Measurements from ENCODE around the gene HOXB3. TPM values are rescaled to one million over a fixed set of nuclear protein-coding genes. Genes with fewer than 3 reads are reported as not detected.

Gene HOXB3
- polyA plus RNA-seq, 1 donor (not counting 4 experiments of a cell fraction or from before 2014, with no cell fraction given), result 1.1 TPM

- DNase-seq (ENCODE audit: low read depth, low spot score) (no peak), FAIRE-seq (no peak)
- no peaks in the 10 kb centered on the region for H4K20me1 ChIP-seq (ENCODE audit: control insufficient read depth, extremely low read depth, insufficient read depth, low read length)
- no peak overlapping the region for H3K27ac ChIP-seq (ENCODE audit: control insufficient read depth, insufficient read depth, low read length)
- H3K79me2 ChIP-seq (ENCODE audit: control insufficient read depth, insufficient read depth, low read length), result no peaks in the 10 kb centered on the region
- TF ChIP-seq EZH2 (IDR thresholded peaks at IDR 0.05; ENCODE audit: low read length) (no peak), CTCF (optimal IDR thresholded peaks at IDR 0.05 in 1 of 3, IDR thresholded peaks at IDR 0.05 in 1 of 3, conservative IDR thresholded peaks at IDR 0.05 in 1 of 3; ENCODE audit: extremely low read depth in 1 of 3, insufficient read depth in 2 of 3, low read length in 3 of 3) (no peak)
- dilution Hi-C loops (cut with MboI; ENCODE audit: extremely low pct_ligation_motif_present, low sequenced_read_pairs), result no loop called here
- no peaks in the 10 kb centered on the region for H3K9me1 ChIP-seq (ENCODE audit: control insufficient read depth, extremely low read depth, insufficient read depth, low read length)
- no peaks in the 10 kb centered on the region for H3K9me3 ChIP-seq (ENCODE audit: control insufficient read depth, low read depth, low read length)
- H3K4me1 ChIP-seq (ENCODE audit: control insufficient read depth, extremely low read depth, insufficient read depth, low read length), result no peaks in the 10 kb centered on the region
- no peak overlapping the region for H3K4me3 ChIP-seq (ENCODE audit: control insufficient read depth in 2 of 3, extremely low read depth in 1 of 3, insufficient read depth in 2 of 3, low read depth in 1 of 3, low read length in 3 of 3)
- no peaks in the 10 kb centered on the region for H3K36me3 ChIP-seq (ENCODE audit: control insufficient read depth in 2 of 2, extremely low read depth in 1 of 2, insufficient read depth in 2 of 2, low read length in 2 of 2)
- H3K4me2 ChIP-seq (ENCODE audit: control insufficient read depth, extremely low read depth, insufficient read depth, low read depth, low read length), result no peak overlapping the region
- peaks cover 16% of the 10 kb centered on the region for H3K27me3 ChIP-seq (ENCODE audit: control insufficient read depth, extremely low read depth, insufficient read depth, low read length)
- no peak overlapping the region for H3K9ac ChIP-seq (ENCODE audit: control insufficient read depth, extremely low read depth, insufficient read depth, low read length)
- H2AFZ ChIP-seq (ENCODE audit: control insufficient read depth, low read length), result no peak overlapping the region
Measured at GRCh38 chr17:48520631-48521079, 69.4 kb downstream of the HOXB3 start.

GRCh38 chr17:48519427-48519826 lies 70.6 kb downstream of the HOXB3 start:
- TF ChIP-seq EZH2 (IDR thresholded peaks at IDR 0.05; ENCODE audit: low read length), result no peak
- Histone ChIP-seq H3K9me3 (ENCODE audit: control insufficient read depth, low read depth, low read length) (no peaks in the 10 kb centered on the region), H2AFZ (ENCODE audit: control insufficient read depth, low read length) (no peak overlapping the region), H4K20me1 (ENCODE audit: control insufficient read depth, extremely low read depth, insufficient read depth, low read length) (no peaks in the 10 kb centered on the region), H3K27me3 (ENCODE audit: control insufficient read depth, extremely low read depth, insufficient read depth, low read length) (peaks cover 28% of the 10 kb centered on the region), H3K4me1 (ENCODE audit: control insufficient read depth, extremely low read depth, insufficient read depth, low read length) (no peaks in the 10 kb centered on the region), H3K27ac (ENCODE audit: control insufficient read depth, insufficient read depth, low read length) (no peak overlapping the region), H3K79me2 (ENCODE audit: control insufficient read depth, insufficient read depth, low read length) (no peaks in the 10 kb centered on the region), H3K36me3 (ENCODE audit: control insufficient read depth in 2 of 2, extremely low read depth in 1 of 2, insufficient read depth in 2 of 2, low read length in 2 of 2) (no peaks in the 10 kb centered on the region), H3K4me3 (ENCODE audit: control insufficient read depth in 2 of 3, extremely low read depth in 1 of 3, insufficient read depth in 2 of 3, low read depth in 1 of 3, low read length in 3 of 3) (no peak overlapping the region), H3K4me2 (ENCODE audit: control insufficient read depth, extremely low read depth, insufficient read depth, low read depth, low read length) (no peak overlapping the region), H3K9me1 (ENCODE audit: control insufficient read depth, extremely low read depth, insufficient read depth, low read length) (no peaks in the 10 kb centered on the region), H3K9ac (ENCODE audit: control insufficient read depth, extremely low read depth, insufficient read depth, low read length) (no peak overlapping the region)
- dilution Hi-C loops (cut with MboI; ENCODE audit: extremely low pct_ligation_motif_present, low sequenced_read_pairs), result no loop called here
- no peak for DNase-seq (ENCODE audit: low read depth, low spot score)
- FAIRE-seq, result no peak

- no peaks in the 10 kb centered on the region for H3K9me3 ChIP-seq (ENCODE audit: control insufficient read depth, low read depth, low read length)
- DNase-seq (ENCODE audit: low read depth, low spot score) (no peak), FAIRE-seq (no peak)
- H2AFZ ChIP-seq (ENCODE audit: control insufficient read depth, low read length), result no peak overlapping the region
- H3K27ac ChIP-seq (ENCODE audit: control insufficient read depth, insufficient read depth, low read length), result no peak overlapping the region
- no peaks in the 10 kb centered on the region for H3K4me1 ChIP-seq (ENCODE audit: control insufficient read depth, extremely low read depth, insufficient read depth, low read length)
- dilution Hi-C loops (cut with MboI; ENCODE audit: extremely low pct_ligation_motif_present, low sequenced_read_pairs), result no loop called here
- no peak overlapping the region for H3K4me3 ChIP-seq (ENCODE audit: control insufficient read depth in 2 of 3, extremely low read depth in 1 of 3, insufficient read depth in 2 of 3, low read depth in 1 of 3, low read length in 3 of 3)
- H3K79me2 ChIP-seq (ENCODE audit: control insufficient read depth, insufficient read depth, low read length), result no peaks in the 10 kb centered on the region
- H3K36me3 ChIP-seq (ENCODE audit: control insufficient read depth in 2 of 2, extremely low read depth in 1 of 2, insufficient read depth in 2 of 2, low read length in 2 of 2), result no peaks in the 10 kb centered on the region
- no peak overlapping the region for H3K9ac ChIP-seq (ENCODE audit: control insufficient read depth, extremely low read depth, insufficient read depth, low read length)
- no peaks in the 10 kb centered on the region for H3K9me1 ChIP-seq (ENCODE audit: control insufficient read depth, extremely low read depth, insufficient read depth, low read length)
- no peak overlapping the region for H3K4me2 ChIP-seq (ENCODE audit: control insufficient read depth, extremely low read depth, insufficient read depth, low read depth, low read length)
- TF ChIP-seq CTCF (optimal IDR thresholded peaks at IDR 0.05 in 1 of 3, IDR thresholded peaks at IDR 0.05 in 1 of 3, conservative IDR thresholded peaks at IDR 0.05 in 1 of 3; ENCODE audit: extremely low read depth in 1 of 3, insufficient read depth in 2 of 3, low read length in 3 of 3), result no peak
- TF ChIP-seq EZH2 (IDR thresholded peaks at IDR 0.05; ENCODE audit: low read length), result no peak
- H4K20me1 ChIP-seq (ENCODE audit: control insufficient read depth, extremely low read depth, insufficient read depth, low read length), result no peaks in the 10 kb centered on the region
- peaks cover 38% of the 10 kb centered on the region for H3K27me3 ChIP-seq (ENCODE audit: control insufficient read depth, extremely low read depth, insufficient read depth, low read length)
Measured at GRCh38 chr17:48517478-48517877, 72.6 kb downstream of the HOXB3 start.
